ENCODE measurements around the gene PAF1.

DNA sequence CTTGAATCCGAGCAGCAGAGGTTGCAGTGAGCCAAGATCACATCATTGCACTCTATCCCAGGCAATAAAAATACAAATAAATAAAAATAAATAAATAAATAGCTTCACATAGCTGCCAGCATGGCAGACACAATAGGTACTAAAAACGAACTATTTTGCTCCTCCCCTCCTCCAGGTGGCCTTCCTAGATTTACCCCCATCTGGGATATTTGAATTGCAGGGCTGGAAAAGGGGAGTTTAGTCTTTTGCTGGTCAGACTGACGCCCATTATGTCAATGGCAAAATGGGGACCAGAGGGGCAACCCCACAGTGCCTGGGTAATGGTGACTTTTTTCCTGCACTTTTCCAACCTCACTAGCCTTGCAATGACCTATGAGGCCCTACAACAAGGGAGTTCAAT is 54.4 kb downstream of the PAF1 start:
- TF ChIP-seq, protein P1, sequence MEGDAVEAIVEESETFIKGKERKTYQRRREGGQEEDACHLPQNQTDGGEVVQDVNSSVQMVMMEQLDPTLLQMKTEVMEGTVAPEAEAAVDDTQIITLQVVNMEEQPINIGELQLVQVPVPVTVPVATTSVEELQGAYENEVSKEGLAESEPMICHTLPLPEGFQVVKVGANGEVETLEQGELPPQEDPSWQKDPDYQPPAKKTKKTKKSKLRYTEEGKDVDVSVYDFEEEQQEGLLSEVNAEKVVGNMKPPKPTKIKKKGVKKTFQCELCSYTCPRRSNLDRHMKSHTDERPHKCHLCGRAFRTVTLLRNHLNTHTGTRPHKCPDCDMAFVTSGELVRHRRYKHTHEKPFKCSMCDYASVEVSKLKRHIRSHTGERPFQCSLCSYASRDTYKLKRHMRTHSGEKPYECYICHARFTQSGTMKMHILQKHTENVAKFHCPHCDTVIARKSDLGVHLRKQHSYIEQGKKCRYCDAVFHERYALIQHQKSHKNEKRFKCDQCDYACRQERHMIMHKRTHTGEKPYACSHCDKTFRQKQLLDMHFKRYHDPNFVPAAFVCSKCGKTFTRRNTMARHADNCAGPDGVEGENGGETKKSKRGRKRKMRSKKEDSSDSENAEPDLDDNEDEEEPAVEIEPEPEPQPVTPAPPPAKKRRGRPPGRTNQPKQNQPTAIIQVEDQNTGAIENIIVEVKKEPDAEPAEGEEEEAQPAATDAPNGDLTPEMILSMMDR (IDR thresholded peaks at IDR 0.05) = no peak
- TF ChIP-seq POLR2AphosphoS5 (IDR thresholded peaks at IDR 0.05) (no peak), POLR2A (IDR thresholded peaks at IDR 0.05) (no peak), EP300 (IDR thresholded peaks at IDR 0.05) (no peak)

All from gastroesophageal sphincter (tissue), 3 donors.